Measurements from ENCODE around the gene C16orf89. TPM values are rescaled to one million over a fixed set of nuclear protein-coding genes. Genes with fewer than 3 reads are reported as not detected.

The C16orf89 gene
- total and polyA plus RNA-seq, 2 experiments from 2014 or later, result 2.8 to 4.4 TPM

DNA sequence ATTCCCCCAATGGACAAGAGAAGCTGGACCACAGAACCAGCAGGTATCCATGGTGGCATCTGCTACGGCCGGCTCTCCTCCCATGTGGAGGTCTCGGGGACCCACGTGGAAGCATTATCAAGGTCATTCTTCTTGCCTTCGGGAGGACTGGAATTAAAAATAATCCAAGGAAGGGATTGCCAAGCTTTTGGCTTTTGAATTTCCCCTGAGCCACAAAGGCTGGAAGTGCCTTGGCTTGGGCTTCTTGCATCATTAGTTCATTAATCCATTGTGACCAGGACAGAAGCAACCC is 48.1 kb downstream of the C16orf89 start:
- Mint-ChIP-seq H3K9me3 (no peaks in the 10 kb centered on the region), H3K4me1 (no peaks in the 10 kb centered on the region), H3K36me3 (ENCODE audit: low read depth) (no peaks in the 10 kb centered on the region; the same call in 2 of the 3 replicates), H3K27me3 (ENCODE audit: insufficient read depth, low read depth, poor library complexity) (peaks cover 3% of the 10 kb centered on the region), H3K4me3 (no peak overlapping the region), H3K27ac (no peak overlapping the region)
- TF ChIP-seq EZH2phosphoT487 (IDR thresholded peaks at IDR 0.05; ENCODE audit: unreplicated experiment) (no peak), POLR2AphosphoS5 (IDR thresholded peaks at IDR 0.05; ENCODE audit: low read depth) (no peak), JUNB (IDR thresholded peaks at IDR 0.05; ENCODE audit: unreplicated experiment) (no peak)
- Histone ChIP-seq H3K36me3 (ENCODE audit: insufficient read depth) (no peaks in the 10 kb centered on the region), H3K9me2 (ENCODE audit: insufficient read depth) (no peaks in the 10 kb centered on the region), H3K27ac (ENCODE audit: low read depth) (no peak overlapping the region), H3F3A (replicated peaks; ENCODE audit: low read depth) (no peaks in the 10 kb centered on the region), H3K4me3 (no peak overlapping the region), H3K4me2 (no peak overlapping the region), H3K79me2 (replicated peaks; ENCODE audit: insufficient read depth) (no peaks in the 10 kb centered on the region), H3K27me3 (ENCODE audit: insufficient read depth) (no peaks in the 10 kb centered on the region), H2AFZ (no peak overlapping the region), H4K20me1 (replicated peaks; ENCODE audit: insufficient read depth) (no peaks in the 10 kb centered on the region), H3K4me1 (ENCODE audit: insufficient read depth) (no peaks in the 10 kb centered on the region)
- DNase-seq (ENCODE audit: low spot score) (no peak), ATAC-seq (no peak)

GRCh38 chr16:5016967-5017677 is 48.6 kb downstream of the C16orf89 start:
- no peaks in the 10 kb centered on the region for H3K4me1 Mint-ChIP-seq
- Histone ChIP-seq H3K27me3 (ENCODE audit: insufficient read depth) (no peaks in the 10 kb centered on the region), H3K9me2 (ENCODE audit: insufficient read depth) (no peaks in the 10 kb centered on the region), H2AFZ (no peak overlapping the region), H3K79me2 (replicated peaks; ENCODE audit: insufficient read depth) (no peaks in the 10 kb centered on the region), H4K20me1 (replicated peaks; ENCODE audit: insufficient read depth) (no peaks in the 10 kb centered on the region), H3K4me1 (ENCODE audit: insufficient read depth) (no peaks in the 10 kb centered on the region), H3F3A (replicated peaks; ENCODE audit: low read depth) (no peaks in the 10 kb centered on the region), H3K4me3 (no peak overlapping the region), H3K4me2 (no peak overlapping the region), H3K27ac (ENCODE audit: low read depth) (no peak overlapping the region), H3K36me3 (ENCODE audit: insufficient read depth) (no peaks in the 10 kb centered on the region)
- H3K4me3 Mint-ChIP-seq, result no peak overlapping the region
- H3K36me3 Mint-ChIP-seq (ENCODE audit: low read depth), result no peaks in the 10 kb centered on the region; the same call in 2 of the 3 replicates
- peaks cover 3% of the 10 kb centered on the region for H3K27me3 Mint-ChIP-seq (ENCODE audit: insufficient read depth, low read depth, poor library complexity)
- ATAC-seq, result no peak
- H3K9me3 Mint-ChIP-seq, result no peaks in the 10 kb centered on the region
- no peak overlapping the region for H3K27ac Mint-ChIP-seq
- DNase-seq (ENCODE audit: low spot score), result no peak
- TF ChIP-seq ZNF331 (CRISPR knock-in tag; IDR thresholded peaks at IDR 0.05; ENCODE audit: low read depth), result no peak
- no peak for TF ChIP-seq POLR2AphosphoS5 (IDR thresholded peaks at IDR 0.05; ENCODE audit: low read depth)
- TF ChIP-seq, protein P1, sequence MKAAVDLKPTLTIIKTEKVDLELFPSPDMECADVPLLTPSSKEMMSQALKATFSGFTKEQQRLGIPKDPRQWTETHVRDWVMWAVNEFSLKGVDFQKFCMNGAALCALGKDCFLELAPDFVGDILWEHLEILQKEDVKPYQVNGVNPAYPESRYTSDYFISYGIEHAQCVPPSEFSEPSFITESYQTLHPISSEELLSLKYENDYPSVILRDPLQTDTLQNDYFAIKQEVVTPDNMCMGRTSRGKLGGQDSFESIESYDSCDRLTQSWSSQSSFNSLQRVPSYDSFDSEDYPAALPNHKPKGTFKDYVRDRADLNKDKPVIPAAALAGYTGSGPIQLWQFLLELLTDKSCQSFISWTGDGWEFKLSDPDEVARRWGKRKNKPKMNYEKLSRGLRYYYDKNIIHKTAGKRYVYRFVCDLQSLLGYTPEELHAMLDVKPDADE (IDR thresholded peaks at IDR 0.05), result no peak
- no peak for TF ChIP-seq ZNF114 (CRISPR knock-in tag; IDR thresholded peaks at IDR 0.05)
- TF ChIP-seq EZH2 (IDR thresholded peaks at IDR 0.05; ENCODE audit: low read depth, unreplicated experiment), result no peak
- TF ChIP-seq EZH2phosphoT487 (IDR thresholded peaks at IDR 0.05; ENCODE audit: unreplicated experiment), result no peak
- no peak for TF ChIP-seq JUNB (IDR thresholded peaks at IDR 0.05; ENCODE audit: unreplicated experiment)
- TF ChIP-seq NANOG (IDR thresholded peaks at IDR 0.05; ENCODE audit: borderline replicate concordance), result no peak
- TF ChIP-seq, protein P2, sequence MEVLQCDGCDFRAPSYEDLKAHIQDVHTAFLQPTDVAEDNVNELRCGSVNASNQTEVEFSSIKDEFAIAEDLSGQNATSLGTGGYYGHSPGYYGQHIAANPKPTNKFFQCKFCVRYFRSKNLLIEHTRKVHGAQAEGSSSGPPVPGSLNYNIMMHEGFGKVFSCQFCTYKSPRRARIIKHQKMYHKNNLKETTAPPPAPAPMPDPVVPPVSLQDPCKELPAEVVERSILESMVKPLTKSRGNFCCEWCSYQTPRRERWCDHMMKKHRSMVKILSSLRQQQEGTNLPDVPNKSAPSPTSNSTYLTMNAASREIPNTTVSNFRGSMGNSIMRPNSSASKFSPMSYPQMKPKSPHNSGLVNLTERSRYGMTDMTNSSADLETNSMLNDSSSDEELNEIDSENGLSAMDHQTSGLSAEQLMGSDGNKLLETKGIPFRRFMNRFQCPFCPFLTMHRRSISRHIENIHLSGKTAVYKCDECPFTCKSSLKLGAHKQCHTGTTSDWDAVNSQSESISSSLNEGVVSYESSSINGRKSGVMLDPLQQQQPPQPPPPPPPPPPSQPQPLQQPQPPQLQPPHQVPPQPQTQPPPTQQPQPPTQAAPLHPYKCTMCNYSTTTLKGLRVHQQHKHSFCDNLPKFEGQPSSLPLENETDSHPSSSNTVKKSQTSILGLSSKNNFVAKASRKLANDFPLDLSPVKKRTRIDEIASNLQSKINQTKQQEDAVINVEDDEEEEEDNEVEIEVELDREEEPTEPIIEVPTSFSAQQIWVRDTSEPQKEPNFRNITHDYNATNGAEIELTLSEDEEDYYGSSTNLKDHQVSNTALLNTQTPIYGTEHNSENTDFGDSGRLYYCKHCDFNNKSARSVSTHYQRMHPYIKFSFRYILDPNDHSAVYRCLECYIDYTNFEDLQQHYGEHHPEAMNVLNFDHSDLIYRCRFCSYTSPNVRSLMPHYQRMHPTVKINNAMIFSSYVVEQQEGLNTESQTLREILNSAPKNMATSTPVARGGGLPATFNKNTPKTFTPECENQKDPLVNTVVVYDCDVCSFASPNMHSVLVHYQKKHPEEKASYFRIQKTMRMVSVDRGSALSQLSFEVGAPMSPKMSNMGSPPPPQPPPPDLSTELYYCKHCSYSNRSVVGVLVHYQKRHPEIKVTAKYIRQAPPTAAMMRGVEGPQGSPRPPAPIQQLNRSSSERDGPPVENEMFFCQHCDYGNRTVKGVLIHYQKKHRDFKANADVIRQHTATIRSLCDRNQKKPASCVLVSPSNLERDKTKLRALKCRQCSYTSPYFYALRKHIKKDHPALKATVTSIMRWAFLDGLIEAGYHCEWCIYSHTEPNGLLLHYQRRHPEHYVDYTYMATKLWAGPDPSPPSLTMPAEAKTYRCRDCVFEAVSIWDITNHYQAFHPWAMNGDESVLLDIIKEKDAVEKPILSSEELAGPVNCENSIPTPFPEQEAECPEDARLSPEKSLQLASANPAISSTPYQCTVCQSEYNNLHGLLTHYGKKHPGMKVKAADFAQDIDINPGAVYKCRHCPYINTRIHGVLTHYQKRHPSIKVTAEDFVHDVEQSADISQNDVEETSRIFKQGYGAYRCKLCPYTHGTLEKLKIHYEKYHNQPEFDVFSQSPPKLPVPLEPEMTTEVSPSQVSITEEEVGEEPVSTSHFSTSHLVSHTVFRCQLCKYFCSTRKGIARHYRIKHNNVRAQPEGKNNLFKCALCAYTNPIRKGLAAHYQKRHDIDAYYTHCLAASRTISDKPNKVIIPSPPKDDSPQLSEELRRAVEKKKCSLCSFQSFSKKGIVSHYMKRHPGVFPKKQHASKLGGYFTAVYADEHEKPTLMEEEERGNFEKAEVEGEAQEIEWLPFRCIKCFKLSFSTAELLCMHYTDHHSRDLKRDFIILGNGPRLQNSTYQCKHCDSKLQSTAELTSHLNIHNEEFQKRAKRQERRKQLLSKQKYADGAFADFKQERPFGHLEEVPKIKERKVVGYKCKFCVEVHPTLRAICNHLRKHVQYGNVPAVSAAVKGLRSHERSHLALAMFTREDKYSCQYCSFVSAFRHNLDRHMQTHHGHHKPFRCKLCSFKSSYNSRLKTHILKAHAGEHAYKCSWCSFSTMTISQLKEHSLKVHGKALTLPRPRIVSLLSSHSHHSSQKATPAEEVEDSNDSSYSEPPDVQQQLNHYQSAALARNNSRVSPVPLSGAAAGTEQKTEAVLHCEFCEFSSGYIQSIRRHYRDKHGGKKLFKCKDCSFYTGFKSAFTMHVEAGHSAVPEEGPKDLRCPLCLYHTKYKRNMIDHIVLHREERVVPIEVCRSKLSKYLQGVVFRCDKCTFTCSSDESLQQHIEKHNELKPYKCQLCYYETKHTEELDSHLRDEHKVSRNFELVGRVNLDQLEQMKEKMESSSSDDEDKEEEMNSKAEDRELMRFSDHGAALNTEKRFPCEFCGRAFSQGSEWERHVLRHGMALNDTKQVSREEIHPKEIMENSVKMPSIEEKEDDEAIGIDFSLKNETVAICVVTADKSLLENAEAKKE (CRISPR knock-in tag; IDR thresholded peaks at IDR 0.05), result no peak
- no peak for TF ChIP-seq STAT1 (IDR thresholded peaks at IDR 0.05; ENCODE audit: unreplicated experiment)
- TF ChIP-seq CREB1 (CRISPR knock-in tag; IDR thresholded peaks at IDR 0.05; ENCODE audit: low read depth), result no peak
- TF ChIP-seq, protein P3, sequence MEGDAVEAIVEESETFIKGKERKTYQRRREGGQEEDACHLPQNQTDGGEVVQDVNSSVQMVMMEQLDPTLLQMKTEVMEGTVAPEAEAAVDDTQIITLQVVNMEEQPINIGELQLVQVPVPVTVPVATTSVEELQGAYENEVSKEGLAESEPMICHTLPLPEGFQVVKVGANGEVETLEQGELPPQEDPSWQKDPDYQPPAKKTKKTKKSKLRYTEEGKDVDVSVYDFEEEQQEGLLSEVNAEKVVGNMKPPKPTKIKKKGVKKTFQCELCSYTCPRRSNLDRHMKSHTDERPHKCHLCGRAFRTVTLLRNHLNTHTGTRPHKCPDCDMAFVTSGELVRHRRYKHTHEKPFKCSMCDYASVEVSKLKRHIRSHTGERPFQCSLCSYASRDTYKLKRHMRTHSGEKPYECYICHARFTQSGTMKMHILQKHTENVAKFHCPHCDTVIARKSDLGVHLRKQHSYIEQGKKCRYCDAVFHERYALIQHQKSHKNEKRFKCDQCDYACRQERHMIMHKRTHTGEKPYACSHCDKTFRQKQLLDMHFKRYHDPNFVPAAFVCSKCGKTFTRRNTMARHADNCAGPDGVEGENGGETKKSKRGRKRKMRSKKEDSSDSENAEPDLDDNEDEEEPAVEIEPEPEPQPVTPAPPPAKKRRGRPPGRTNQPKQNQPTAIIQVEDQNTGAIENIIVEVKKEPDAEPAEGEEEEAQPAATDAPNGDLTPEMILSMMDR (conservative IDR thresholded peaks at IDR 0.05; ENCODE audit: low read depth in 2 of 2), result no peak
